ENCODE measurements around the gene IFT43.

DNA sequence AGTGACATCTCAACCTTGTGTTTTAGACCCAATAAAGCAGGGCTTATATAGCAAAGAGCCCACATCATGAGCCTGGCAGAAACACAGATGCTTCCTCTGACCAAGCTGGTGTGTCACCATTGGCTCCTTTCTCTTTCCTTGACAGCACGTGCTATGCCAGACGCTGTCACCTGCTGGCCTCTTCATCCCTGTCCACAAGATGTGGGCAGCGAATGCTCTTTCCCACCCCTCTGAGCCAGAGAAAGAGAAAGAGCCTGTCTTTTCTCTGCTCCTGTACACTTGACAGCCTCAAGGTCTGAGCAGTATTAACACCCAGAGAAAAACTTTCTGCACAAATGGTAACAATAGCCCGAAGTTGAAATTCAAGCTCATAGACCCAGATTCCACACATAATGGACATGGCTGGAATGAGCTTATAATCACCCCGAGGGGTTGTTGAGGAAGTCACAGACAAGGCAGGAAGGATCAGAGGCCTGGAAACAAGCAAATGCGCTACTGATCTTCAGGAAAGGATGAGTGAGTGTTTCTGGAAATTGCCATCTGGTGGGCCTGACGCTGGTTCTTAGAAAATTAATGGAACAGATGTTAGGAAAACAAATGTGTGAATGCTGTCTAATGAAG is 12.7 kb upstream of the IFT43 start:
- no peak for TF ChIP-seq POLR2A (IDR thresholded peaks at IDR 0.05)
- TF ChIP-seq, protein P1, sequence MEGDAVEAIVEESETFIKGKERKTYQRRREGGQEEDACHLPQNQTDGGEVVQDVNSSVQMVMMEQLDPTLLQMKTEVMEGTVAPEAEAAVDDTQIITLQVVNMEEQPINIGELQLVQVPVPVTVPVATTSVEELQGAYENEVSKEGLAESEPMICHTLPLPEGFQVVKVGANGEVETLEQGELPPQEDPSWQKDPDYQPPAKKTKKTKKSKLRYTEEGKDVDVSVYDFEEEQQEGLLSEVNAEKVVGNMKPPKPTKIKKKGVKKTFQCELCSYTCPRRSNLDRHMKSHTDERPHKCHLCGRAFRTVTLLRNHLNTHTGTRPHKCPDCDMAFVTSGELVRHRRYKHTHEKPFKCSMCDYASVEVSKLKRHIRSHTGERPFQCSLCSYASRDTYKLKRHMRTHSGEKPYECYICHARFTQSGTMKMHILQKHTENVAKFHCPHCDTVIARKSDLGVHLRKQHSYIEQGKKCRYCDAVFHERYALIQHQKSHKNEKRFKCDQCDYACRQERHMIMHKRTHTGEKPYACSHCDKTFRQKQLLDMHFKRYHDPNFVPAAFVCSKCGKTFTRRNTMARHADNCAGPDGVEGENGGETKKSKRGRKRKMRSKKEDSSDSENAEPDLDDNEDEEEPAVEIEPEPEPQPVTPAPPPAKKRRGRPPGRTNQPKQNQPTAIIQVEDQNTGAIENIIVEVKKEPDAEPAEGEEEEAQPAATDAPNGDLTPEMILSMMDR (IDR thresholded peaks at IDR 0.05), result no peak

Measured in breast epithelium (tissue), 3 donors.